ENCODE data around the gene TRAIP.
"Not testable (repeated sequence)": the region's sequence is repeated elsewhere in the genome, so short reads cannot be mapped to it uniquely, and the experiment has no call there.

Gene TRAIP

DNA sequence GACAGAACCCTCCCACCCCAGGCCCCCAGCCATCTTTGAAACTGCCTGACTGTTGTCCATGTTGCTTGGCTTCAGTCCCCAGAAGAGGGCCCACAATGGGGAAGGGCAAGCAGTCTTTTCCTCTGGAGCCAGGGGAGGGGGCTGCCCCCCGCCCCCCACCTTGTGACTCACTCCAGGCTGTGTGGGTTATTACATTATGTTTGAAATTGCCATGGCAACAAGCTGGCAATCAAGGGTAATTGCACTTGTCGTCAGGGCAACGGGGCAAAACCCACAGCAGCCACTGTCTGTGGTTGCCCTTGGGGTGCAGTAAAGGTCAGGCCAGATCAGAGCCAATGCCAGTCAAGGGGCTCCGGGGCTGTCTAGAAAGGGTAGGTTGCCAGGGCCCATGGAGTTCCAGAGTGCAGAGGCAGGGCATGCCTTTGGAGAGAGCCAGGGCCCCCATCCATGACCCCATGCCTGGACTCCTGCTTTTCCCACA lies 16.5 kb upstream of the TRAIP start:
- no peak for DNase-seq

DNA sequence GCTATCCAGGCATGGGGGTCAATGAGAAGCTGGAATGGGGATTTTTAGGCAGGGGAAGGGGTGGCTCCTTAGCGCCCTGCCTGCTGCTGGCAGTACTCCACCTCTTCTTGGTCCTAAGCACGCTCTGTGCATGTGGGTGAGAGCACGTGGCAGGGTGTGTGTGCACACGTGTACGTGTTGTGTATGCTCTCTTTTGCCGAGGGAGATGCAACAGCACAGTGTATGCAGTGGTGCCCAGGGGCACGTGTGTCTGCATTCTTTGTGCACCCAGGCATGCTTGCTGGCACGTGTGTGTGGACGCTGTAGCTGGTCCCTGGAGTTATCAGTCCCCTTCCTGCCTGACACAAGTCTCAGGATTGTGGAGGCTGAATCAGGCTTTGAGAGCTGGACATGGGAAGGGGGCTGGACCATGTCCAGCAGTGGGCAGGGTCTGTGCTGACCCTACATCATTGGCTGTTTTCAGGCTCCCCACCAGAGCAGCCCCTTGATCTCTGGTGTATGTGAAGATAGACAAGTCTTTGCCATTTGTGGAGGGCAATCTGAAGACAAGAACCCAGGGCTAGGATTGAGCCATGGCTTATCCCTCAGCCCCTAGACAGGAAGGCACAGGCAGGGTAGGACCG lies 15.3 kb upstream of the TRAIP start:
- no peak for DNase-seq

DNA sequence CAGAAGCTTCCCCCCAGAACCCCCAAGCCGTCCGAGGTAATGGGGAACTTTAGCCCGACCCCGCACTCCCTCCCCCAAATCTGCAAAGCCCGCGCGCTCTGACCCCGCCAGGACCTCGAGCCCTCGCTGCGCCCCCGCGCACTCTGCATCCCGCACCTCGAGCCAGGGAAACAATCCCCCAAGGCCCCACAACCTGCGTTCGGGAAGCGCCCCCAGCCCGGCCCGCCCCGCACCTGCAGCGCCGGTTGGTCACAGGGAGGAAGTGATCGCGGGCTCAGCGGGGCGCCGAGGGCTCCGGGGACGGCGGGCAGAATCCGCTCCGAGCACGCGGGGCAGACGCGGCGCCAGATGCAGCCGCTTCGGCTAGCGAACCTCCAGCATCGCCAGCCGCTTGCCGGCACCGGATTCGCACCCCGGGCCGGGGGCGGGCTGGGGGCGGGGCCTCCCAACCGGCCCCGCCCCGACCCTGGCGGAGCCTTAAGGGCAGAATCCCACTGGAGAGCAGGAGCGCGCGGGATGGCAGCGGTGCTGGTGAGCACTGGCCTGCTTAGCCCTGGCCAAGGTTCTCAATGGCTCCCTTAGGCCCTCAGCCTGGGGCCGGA lies 13.3 kb upstream of the TRAIP start, which contains the start of gene CAMKV:
Gene CAMKV, minus strand, starts transcription at position 382 of the 602 bp plus-strand sequence. CDS start 7,518 bp downstream, outside the sequence.
- DNase-seq, result no peak

DNA sequence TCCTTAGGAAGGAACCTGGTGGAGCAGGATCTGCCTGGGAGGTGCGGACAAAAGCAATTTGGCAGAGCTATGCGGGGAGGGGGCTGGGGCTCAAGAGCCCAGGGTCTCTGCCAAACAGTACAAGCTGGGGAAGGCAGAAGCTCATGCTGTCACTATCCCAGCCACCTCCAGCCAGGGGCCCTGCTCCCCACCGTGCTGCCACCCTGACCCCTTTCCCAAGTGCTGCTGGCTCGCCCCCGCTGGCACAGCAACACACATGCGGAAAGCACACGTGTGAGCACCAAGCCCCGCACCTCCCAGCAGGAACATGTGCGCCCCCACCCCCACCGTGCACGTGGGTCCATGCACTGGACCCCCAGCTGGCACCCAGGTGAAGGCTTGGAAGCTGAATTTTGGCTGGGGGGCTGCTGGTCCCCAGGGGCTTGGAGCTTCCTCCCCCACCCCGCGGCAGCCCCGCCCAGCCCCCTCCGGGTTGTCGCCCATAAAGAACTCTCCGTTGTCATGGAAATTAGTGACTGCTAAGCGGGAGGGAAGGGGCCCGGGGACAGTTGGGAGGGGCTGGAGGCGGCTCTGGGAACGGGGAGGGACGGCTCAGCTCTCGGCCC lies 12.6 kb upstream of the TRAIP start:
- no peak for DNase-seq

DNA sequence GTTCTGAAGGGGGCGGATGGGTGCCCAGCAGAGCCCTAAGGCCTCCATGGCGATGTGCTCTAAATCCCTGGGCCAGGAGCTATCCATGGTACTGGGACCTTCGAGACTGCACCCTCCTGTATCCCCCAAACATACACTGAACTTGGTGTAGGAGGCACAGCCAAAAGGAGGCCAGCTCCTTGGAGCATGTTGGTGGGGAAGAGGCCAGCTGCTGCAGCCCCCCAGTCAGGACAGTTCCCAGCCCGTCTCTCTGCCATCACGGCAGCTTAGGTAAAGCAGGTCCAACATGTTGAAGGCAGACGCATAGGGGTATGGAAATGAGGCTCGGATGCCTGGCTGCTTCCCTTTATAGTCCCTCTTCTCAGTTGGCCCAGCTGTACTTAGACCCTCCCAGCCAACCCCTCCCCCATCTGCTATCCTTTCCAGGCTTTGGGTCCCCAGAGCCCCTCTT lies 11.5 kb upstream of the TRAIP start:
- no peak for DNase-seq

DNA sequence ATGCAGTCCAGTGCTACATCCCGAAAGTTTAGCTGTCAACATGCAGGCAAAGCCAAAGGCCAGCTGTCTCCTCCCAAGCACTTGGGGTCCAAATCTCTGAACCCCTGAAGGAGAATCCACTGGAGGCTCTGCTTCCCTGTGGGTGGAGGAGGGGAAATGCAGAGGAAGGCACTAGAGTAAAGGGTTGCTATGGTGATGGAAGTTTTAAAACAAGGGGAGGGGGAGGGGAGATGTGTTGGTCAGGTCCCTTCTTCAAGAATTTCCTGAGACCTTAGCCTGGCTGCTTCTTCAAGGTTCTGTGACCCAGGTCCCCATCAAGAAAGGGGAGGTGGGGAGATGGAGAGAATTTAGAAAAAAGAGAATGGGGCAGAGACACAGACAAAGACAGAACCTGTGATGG lies 11.0 kb upstream of the TRAIP start:
- no peak for DNase-seq

DNA sequence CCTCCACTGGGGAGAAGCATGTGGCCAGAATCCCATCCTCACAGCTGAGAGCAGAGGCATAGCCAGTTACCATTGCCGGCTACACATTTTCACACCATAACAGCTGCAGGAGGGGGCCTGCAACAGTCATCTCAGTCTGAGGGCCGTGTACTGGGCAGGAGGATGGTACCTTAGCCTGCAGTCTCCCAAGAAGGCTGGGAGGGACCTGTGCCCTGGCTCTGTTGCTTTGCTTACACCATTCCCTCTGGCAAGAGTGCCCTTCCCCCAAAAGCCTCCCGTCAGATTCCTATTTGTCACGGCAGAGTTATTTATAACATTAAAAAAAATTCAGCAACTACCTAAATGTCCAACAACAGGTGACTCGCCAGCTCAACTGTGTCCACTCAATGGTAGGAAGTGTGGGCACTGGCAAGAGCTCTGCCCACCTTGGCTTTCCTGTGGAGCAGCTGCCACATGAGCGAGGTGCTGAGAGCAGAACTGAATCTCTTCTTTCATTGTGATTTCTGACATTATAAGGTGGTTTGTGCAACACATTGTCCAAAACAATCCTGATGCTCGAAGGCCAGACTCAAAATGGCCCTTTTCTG lies 8.9 kb upstream of the TRAIP start:
- no peak for DNase-seq

DNA sequence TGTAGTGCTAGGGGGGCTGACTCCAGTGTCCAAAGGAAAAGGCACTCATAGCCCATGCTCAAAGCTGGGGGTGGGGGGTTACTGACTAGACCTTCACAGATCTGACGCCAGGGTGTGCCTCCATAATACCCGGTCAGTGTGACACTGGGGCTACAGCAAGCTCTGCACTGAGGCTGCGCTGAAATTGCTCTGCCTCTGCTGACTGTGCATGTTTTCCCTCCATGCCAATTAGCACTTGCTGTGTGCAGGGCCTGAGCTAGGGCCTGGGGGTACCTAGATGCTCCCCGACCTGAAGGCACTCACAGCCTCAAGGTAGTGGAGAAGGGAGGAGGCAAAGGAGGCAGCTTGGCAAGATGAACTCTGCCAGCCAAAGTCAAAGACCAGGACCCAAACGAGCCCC lies 8.1 kb upstream of the TRAIP start:
- peak; percentile 7 for DNase-seq

DNA sequence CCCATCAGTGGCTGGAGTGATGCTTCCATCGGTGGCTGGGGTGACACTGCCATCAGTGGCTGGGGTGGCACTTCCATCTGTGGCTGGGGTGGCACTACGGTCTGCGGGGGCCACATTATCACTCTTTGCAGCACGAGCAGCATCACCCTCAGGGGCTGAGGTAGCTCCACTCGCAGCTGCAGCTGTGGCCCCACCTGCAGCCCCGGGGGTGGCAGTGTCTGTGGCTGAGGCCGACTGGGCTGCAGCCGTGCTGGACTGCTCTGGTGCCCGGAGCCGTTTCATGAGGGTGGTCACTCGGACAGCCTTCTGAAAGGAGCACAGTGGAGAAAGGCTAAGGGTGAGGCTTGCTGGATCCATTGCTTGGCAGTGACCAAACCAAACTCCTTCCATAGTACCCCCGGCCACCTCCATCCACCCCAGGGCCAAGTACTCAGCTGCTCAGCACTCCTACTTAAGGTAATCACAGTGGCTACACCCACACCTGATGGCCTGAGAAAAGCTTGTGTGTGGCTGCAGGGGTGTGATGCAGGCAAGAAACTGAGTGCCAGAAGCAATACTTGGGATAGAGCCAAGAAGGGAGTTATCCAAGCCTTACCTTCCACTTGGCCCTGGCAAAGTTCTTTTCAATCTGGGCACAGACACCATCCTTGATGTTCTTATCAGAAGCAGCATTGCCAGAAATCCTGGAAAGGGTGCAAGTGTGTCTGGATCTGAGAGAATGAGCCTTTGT lies 3.4 kb upstream of the TRAIP start:
- no peak for DNase-seq

DNA sequence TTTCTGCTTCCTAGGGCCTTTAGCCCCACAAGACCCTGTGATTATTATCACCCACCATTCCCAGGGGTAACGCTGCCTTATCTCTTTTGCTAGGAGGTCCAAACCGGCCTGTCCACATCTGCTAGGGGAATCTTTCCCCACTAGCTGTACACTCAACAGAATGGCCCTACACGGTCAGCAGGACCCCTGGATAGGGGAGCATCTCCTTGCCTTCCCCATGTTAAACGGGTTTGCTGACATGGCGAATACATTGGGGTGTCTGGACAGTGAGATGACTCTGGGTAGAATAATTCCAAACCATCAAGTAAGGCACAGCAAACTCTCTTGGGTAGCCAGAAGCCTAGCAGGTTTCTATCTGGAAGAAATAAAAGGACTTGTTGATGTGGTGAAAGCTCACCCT lies 702 bp downstream of the TRAIP start:
- no peak for DNase-seq

DNA sequence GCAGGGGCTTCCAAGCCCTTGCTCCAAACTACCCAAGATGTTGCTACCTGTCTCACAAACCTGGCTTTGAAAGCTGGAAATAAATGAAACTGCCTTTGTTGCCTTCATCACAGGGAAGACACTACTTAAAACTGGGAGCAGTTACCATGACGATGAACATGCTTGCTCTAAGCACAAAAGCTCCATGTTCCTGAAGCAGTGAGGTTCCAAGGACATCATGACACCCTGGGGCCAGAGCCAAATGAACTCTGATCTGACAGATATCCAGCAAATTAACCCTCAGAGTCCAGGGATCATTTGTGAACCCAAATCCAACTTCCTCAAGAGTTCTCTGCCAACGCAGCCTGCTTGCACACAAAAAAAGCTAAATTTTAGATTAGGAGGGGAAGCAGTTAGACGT lies 10.7 kb downstream of the TRAIP start:
- no peak for DNase-seq

DNA sequence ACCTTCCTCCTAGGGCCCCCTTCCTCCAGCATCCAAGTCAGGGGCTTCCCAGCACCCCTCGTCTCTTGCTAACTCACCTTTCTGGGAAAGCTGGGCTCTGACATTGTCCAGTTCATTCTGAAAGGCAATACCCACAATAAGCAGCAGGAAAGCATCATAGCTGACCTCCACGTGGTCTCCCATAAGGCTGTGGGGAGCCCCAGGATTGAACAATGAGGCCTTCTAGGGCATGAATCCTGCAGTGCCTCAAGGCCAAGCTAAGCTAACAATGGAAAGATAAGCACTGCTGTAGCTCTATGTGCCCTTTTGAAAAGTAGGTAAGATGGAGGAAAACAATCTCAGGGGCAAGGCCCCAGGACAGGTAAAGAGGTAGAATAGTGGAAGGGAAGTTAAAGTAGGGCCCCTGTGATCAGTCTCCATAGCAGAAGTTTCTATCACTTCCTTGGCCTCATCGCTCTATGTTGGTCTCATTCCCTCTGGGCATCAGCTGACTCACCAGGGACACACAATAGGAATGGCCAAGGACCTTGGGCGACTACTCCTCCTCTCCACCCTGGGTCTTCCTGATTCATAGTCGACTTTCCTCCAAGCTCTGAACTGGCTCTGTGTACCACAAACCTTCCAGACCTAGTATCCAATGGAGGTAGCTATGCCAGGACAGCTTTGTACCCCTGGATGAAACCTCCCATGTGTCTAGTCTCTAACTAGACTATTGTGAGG lies 11.7 kb downstream of the TRAIP start:
- no peak for DNase-seq

DNA sequence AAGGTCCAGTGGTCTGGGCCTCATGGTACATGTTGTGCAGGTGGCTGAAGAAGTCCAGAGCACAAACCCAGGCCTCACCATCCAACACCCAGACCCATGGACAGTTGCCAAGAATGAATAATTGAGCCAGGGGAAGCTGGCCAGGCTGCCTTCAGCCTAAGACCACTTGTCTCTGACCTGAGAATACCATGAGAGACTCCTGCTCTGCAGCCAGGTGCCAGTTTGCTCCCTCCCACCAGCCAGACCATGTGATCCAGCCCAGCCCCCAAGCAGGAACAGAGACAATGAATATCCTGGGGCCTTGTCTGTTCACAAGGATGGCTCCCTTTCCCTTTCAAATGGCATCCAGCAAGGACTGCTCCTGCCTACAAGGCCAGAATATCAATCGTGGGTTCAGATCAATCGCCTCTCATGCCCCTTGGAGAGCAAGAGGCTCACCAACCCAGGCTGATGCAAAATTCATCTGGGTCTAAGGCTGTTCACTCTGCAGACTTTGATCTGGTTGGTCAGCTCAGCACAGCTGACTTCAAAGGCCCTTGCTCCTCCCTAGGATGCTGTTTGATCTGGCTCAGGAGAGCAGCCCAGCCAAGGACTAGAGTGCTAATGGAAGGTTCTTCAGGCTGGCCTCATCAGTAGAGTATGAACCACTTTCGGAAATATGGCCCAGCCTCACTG lies 13.4 kb downstream of the TRAIP start:
- DNase-seq, result no peak

DNA sequence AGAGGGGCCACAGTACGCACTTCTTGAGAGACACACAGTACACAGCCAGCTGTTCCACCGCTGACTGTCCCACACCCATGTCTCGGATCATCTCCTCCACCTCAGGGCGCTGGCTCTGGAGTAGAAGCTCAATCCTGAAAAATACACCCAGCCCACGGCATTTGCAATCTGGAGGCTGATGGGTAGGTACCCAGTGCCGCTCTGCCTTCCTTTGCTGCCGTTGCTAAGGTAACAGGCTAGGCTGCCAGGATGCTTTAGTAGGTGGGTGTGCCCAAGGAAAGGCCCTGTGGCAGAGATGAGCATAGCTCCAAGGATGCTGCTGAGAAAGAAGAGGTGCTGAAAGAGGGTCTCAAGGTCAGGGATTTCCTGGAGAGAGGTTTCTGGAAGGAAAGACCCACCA lies 14.6 kb downstream of the TRAIP start:
- DNase-seq, result no peak

DNA sequence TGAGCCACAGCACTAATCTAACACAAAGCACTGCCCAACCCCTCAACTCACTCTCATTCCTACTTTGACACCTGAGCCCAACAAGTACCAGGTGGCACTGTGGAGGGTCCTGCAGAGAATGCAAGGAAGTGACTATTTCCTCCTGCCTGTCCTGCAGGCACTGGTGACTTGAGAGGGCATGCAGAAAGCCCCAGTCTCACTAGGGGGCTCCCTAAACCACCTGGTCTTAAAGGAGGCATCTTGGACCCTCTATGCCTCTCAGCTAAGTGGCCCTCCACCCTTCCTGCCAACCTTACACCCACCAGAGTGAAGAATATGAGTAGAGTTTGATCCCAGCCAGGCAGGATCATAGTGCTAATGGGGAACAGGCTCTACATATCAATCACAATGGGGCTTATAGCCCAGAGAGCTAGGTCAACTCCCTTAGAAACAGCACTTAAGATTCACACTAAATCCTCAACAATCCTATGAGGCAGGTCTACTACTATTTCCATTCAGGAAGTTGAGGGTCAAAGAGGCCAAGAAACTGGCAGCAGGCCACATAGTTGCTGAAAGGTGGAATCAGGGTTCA lies 15.2 kb downstream of the TRAIP start:
- no peak for DNase-seq

DNA sequence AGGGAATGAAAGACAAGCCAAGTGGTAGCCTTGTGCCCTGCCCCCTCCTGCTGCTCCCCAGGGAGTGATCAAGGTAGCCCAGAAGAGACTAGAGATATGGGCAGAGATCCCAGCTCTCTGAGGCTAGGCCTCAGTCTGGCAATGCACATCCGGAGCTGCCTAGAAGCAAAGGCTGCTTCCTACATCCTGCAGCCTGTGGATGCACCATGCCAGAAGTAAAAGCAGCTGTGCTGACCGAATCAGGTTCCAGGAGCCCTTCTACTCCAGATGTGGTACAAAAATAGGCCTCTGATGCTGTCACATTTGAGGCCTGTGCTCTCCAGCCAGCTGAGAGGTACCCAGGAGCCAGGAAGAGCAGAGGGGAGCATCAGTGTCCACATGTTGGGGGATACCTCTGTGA lies 16.0 kb downstream of the TRAIP start:
- no peak for DNase-seq

DNA sequence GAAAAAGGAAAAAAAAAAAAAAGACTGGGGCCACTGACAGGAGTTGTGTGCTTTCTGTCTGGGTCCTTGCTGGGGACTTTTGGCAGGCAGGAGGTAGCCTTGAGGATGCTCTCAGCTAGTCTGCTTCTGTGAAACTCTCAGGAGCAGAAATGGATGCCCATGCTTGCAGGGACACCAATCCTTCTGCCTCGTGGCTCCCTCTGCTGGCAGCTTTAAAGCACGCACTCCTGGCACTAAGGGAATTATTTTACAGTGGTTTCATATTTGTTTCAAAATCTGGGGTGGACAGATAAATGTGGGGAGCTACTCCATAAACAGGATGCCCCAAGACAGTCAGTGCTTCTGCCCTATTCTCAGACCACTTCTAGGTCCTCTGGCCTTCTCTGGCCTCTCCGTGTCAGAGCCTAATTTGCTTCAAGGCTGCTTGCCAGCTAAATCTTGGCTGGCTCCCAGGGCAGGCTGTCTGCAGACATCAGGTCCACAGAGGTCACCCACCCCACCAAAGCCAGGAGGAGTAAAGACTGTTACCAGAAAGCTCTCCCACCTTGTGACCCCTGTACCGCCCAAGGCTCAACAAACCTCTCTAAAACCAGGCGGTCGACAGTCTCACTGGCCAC lies 17.1 kb downstream of the TRAIP start:
- peak; percentile 13 for DNase-seq

DNA sequence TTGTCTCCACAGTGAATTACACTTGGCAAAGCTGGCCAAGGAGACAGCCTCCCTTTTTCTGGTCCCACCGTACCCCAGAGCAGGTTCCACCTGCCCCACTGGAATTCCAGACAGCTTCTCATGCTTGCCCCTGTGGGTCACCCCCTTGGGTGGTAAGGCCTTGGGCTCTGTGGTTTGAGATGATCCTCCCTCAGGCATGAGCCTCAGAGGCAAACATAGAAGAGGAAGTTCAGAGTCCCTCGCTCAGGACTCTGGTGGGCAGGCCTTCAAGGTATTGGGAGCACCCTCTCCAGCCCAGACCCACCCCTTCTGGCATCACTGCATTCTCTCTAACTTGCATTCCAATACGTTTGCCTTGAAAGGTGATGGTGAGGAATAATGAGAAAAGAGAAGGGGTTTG lies 25.0 kb downstream of the TRAIP start:
- no peak for DNase-seq

DNA sequence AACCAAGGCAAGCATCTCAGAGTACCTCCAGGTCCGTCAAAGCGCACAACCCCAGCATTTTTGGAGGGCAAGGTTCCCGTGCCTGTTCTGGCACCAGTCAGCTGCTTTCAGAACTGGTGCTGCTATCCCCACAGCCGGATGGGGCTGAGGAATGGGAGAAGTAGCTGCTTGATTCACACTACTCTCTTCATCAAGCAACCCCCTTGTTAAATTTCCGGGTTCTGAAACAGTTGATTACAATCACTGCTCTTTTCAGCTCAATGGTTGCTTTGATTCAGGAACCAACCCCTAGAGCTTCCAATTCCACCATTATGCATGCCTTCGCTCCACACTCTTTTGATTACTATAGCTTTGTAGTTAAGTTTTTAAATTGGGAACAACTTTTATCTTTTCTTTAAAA lies 30.3 kb downstream of the TRAIP start:
- no peak for DNase-seq

DNA sequence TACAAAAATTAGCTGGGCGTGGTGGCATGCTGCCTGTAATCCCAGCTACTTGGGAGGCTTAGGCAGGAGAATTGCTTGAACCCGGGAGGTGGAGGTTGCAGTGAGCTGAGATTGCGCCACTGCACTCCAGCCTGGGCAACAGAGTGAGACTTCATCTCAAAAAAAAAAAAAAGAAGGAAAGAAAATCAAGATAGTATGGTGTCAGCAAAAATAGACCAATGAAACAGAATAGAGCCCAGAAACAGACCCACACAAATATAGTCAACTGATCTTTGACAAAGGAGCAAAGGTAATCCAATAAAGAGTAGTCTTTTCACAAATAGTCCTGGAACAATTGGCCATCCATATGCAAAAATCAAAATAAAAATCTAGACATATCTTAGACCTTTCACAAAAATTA lies 33.2 kb downstream of the TRAIP start:
- DNase-seq, result not testable (repeated sequence)

DNA sequence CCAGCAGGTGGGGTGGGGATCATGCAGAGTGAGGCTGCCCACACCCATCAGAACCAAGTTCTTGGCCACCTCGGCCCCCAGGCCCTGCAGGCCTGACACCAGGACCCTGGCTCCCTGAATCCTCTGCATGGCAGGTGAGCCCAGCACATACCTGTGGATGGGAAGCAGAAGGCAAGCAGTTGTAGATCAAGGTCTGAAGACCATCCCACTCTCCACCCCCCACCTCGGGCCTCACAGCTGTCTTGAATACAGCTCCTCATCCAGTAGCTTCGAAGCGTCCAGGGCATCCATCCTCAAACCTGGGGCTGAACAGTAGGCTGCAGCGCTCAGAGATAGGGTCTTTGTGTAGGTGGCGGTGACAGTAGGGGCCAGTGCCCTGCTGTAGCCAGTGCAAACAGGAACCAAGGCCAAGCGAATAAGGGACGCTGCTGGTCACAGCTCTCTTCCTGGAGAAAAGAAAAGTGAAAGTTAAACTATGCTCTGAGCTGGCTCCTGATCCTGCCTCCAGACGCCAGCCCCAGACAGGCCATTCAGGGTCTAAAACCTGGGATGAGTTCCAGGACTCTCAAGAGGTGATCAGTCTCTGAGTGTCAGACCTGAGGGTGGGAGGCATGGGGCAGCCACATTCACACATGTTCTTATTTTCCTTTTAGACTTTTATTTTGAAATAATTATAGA lies 42.7 kb downstream of the TRAIP start, which contains the start of gene UBA7:
Gene UBA7, minus strand, starts transcription at position 457 of the 678 bp plus-strand sequence. Its CDS starts 166 bp downstream, at position 291.
- no peak for DNase-seq
